Activated T-helper 17 cell treated with anti-CD3 and anti-CD28 coated beads, Interleukin-2, amount 50 U/mL, for 72 hours (primary cell): ENCODE measurements around the gene INMT. TPM values are rescaled to one million over a fixed set of nuclear protein-coding genes. Genes with fewer than 3 reads are reported as not detected.
A peak's percentile ranks its signal among the peaks of the same experiment; 100 is the strongest.
"Not testable (repeated sequence)": the region's sequence is repeated elsewhere in the genome, so short reads cannot be mapped to it uniquely, and the experiment has no call there.

Source experiments
- ATAC-seq: fragments of 150-1000 bp; cut with Tn5 transposase; replicated peaks from 2 replicates; pipeline ENCODE4 v1.10.0; 2021; ENCODE audit warnings: mild to moderate bottlenecking, moderate library complexity
- H3K27ac Mint-ChIP-seq: one replicate; pipeline ENCODE4 v1.8.0; 2022; ENCODE audit warnings: mixed read lengths
- H3K27me3 Mint-ChIP-seq: one replicate; pipeline ENCODE4 v1.8.0; 2022; ENCODE audit warnings: mixed read lengths
- H3K36me3 Mint-ChIP-seq: one replicate; pipeline ENCODE4 v1.8.0; 2022; ENCODE audit warnings: low read depth, mild to moderate bottlenecking, mixed read lengths
- H3K4me1 Mint-ChIP-seq: one replicate; pipeline ENCODE4 v1.8.0; 2022; ENCODE audit warnings: mixed read lengths
- H3K4me3 Mint-ChIP-seq: one replicate; pipeline ENCODE4 v1.8.0; 2022; ENCODE audit warnings: mild to moderate bottlenecking, mixed read lengths
- H3K9me3 Mint-ChIP-seq: one replicate; pipeline ENCODE4 v1.8.0; 2022; ENCODE audit warnings: mixed read lengths
- total RNA-seq, 2 donors: library from RNA; stranded (reverse); gene quantifications; one replicate each; pipeline ENCODE4 v1.2.3, GENCODE V29; 2022

INMT gene
- total RNA-seq, 2 donors from 2014 or later = 0.21 TPM; not detected in 1

DNA sequence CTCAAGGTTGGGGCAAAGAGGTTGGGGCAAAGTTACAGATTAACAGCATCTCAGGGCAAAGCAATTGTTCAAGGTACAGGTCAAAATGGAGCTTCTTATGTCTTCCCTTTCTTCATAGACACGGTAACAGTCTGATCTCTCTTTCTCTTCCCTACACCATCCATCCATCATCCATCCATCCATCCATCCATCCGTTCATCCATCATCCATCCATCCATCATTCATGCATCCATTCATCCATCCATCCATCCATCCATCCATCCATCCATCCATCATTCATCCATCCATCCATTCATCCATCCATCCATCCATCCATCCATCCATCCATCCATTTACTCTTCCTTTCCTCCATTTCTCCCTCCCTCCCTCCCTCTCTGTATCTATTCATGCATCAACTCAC lies 32.5 kb upstream of the INMT start:
- H3K36me3 Mint-ChIP-seq = peaks cover 19% of the 10 kb centered on the region
- H3K4me1 Mint-ChIP-seq, H3K4me3 Mint-ChIP-seq, H3K27me3 Mint-ChIP-seq, H3K27ac Mint-ChIP-seq, ATAC-seq: not testable (repeated sequence)
- H3K9me3 Mint-ChIP-seq = peaks cover 19% of the 10 kb centered on the region

DNA sequence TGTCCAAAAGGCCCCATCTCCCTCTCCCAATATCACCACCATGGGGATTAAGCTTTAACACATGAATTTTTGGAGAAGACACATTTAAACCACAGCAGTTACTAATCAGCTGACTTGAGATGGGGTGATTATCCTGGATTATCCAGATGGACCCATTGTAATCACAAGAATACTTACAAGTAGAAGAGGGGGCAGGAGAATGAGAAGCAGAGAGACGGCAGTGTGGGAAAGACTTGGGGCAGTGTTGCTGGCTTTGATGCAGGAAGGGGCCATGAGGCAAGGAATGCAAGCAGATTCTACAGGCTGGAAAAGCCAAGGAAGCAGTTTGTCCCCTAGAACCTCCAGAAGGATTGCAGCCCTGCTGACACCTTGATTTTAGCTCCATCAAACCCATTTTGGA lies 30.7 kb upstream of the INMT start:
- Mint-ChIP-seq H3K36me3 (peaks cover 19% of the 10 kb centered on the region), H3K27me3 (no peaks in the 10 kb centered on the region), H3K9me3 (peaks cover 19% of the 10 kb centered on the region), H3K4me1 (no peaks in the 10 kb centered on the region), H3K27ac (no peak overlapping the region), H3K4me3 (no peak overlapping the region)
- no peak for ATAC-seq

DNA sequence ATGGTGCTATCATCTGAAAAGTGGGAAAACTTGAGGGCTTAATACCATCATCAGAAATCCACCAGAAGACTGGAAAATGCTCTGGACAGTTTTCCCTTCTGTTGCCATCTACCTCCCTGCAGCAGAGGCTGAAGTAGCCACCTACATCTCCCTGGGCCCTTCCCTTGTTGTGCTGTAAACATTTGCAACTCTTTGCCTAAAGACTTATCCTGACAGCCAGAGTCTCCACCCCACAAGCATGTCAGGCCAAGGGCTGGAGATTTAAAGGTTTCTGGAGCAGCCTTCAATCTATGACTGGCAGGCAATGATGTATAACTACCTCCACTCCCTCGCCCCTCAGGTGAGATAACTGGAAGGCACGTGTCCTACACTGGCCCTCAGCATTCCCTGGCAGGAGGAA lies 29.7 kb upstream of the INMT start:
- ATAC-seq = no peak
- H3K9me3 Mint-ChIP-seq = peaks cover 15% of the 10 kb centered on the region
- H3K4me3 Mint-ChIP-seq = no peak overlapping the region
- H3K27me3 Mint-ChIP-seq = no peaks in the 10 kb centered on the region
- no peak overlapping the region for H3K27ac Mint-ChIP-seq
- peaks cover 6% of the 10 kb centered on the region for H3K4me1 Mint-ChIP-seq
- peaks cover 17% of the 10 kb centered on the region for H3K36me3 Mint-ChIP-seq

DNA sequence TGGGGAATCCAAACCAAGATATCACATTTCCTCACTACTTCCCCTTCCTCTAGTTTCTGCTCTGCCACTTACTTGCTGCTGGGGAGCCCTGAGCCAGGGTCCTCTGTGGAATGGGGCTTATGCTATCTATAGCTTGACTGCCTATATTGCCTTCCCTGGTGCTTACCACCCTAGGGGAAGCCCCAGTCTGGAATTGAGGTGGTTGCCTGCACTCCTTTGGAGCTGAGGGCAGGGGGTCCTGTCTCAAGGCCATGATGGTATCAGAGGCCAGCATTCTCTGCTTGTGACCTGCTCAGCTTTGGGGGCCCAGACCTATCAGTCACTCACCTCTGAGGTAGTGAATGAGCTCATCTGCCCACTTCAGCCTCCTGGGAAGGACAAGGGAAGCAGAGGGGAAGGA lies 29.3 kb upstream of the INMT start:
- Mint-ChIP-seq H3K36me3 (peaks cover 14% of the 10 kb centered on the region), H3K4me1 (peaks cover 8% of the 10 kb centered on the region), H3K27me3 (no peaks in the 10 kb centered on the region), H3K27ac (no peak overlapping the region), H3K4me3 (no peak overlapping the region), H3K9me3 (peaks cover 13% of the 10 kb centered on the region)
- ATAC-seq = no peak

DNA sequence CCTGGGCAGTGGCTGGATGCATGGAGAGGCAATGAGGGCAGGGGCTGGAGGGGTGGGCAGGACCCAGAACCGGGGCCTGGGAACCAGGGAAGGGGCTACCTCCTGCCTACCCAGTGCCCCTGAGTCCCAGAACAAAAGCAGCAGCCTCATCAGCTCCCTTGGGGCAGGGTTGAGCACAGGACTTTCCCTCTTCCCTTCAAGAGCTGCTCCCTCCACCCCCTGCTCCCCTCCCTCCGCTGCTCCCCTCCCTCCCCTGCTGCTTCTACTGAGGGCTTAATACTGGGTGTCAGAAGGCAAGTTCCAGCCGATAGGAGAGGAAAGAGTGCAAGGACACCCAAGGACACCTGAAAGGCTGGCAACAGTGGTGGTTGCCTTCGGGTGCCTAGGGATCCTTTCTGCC lies 28.2 kb upstream of the INMT start:
- ATAC-seq = no peak
- peaks cover 12% of the 10 kb centered on the region for H3K4me1 Mint-ChIP-seq
- no peaks in the 10 kb centered on the region for H3K27me3 Mint-ChIP-seq
- H3K4me3 Mint-ChIP-seq = no peak overlapping the region
- peaks cover 8% of the 10 kb centered on the region for H3K9me3 Mint-ChIP-seq
- H3K27ac Mint-ChIP-seq = no peak overlapping the region
- peaks cover 4% of the 10 kb centered on the region for H3K36me3 Mint-ChIP-seq

DNA sequence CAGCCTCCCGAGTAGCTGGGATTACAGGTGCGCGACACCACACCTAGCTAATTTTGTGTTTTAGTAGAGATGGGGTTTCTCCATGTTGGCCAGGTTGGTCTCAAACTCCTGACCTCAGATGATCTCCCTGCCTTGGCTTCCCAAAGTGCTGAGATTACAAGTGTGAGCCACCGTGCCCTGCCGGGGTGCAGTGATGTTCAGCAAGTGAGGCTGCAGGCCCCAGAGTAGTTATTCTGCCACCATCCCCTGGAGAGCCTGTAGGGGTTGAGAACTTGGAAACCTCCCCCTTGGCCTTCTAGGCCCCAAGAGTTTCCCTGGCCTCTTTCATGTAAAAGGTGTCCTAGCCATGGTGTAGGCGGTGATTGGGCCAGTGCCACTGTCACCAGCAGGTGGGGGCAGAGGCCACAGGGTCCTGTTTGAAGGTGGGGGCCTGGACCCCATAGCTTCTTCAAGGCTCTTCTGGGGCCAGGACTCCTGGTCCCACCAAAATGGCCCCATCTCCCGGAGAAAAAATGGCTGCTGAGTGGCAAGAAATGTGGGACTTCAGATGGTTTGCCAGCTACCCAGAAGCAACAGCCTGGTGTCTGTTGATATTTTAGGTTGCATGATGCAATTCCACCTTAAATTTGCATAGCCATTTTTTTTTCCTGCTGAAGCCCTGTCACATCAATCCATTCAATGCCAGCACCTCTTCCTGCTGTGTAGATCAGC lies 25.5 kb upstream of the INMT start:
- H3K27me3 Mint-ChIP-seq = no peaks in the 10 kb centered on the region
- H3K27ac Mint-ChIP-seq = peak overlapping the region; percentile 75
- H3K4me1 Mint-ChIP-seq = peaks cover 12% of the 10 kb centered on the region
- no peaks in the 10 kb centered on the region for H3K36me3 Mint-ChIP-seq
- H3K9me3 Mint-ChIP-seq = no peaks in the 10 kb centered on the region
- H3K4me3 Mint-ChIP-seq = peak overlapping the region; percentile 64
- ATAC-seq = peak; percentile 11

DNA sequence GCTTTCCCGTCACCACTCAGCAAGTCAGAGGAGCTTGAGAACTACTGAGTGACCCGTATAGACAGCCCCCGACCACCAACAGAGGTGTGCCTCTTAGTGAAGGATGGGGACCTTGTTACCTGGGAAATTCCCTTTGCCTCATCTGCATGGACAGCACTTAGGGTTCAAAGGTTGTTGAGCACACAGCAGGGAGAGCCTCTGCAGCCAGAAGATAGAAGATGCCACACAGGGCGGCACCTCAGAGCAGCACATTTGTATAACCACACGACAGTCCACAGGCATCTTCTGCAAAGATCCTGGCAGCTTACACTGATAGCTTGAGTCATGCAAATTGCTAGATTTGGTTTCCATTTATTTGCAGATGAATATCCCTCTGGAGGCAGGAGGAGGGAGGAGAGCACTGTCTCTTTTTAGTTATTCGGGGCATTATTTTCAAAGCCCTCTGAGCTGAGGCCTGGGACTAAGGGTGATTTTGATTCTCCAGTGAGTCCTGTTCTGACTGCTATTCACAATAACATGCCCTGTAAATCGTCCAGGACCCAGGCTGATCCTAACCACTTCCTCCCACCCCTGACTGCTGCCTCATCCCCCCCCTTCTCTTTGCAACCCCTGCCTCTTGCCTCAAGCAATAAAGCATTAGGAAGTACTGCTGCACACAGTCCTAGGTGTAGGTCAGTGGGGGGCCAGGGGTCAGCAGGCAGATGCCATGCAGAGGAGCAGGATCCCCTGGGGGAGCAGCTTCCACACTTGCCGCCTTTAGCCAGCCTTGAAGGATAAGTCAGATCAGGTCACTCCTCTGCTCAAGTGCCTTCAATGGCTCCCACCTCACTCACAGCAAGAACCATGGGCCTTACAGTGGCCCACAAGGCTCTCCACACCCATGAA lies 24.6 kb upstream of the INMT start:
- H3K9me3 Mint-ChIP-seq = no peaks in the 10 kb centered on the region
- peak overlapping the region; percentile 75 for H3K27ac Mint-ChIP-seq
- H3K36me3 Mint-ChIP-seq = no peaks in the 10 kb centered on the region
- no peaks in the 10 kb centered on the region for H3K27me3 Mint-ChIP-seq
- H3K4me1 Mint-ChIP-seq = peaks cover 12% of the 10 kb centered on the region
- peak overlapping the region; percentile 64 for H3K4me3 Mint-ChIP-seq
- ATAC-seq = peak; percentile 79

DNA sequence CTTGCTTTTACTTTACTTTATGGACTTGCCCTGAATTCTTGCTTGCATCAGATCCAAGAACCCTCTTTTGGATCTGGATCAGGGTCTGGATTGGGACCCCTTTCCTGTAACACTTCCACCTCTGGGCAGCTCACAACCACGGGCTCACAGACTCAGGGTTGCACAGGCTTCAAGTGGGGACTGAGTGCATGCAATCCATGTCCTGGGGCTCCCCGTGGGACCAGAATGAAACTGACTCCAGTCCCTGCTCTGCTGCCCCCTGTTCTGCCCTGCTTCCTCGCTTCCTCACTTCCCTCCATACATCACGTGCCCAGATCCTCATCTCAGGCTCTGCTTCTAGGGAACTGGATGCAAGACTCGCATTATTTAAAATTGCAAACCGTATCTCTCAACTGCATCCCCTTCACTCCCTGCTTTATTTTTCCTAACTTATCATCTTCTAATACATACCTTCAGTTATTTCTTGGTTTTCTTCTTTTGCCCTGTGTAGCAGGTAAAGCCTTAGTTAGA lies 23.3 kb upstream of the INMT start:
- Mint-ChIP-seq H3K36me3 (no peaks in the 10 kb centered on the region), H3K27me3 (no peaks in the 10 kb centered on the region), H3K4me1 (peaks cover 16% of the 10 kb centered on the region), H3K9me3 (no peaks in the 10 kb centered on the region), H3K27ac (no peak overlapping the region), H3K4me3 (no peak overlapping the region)
- no peak for ATAC-seq

DNA sequence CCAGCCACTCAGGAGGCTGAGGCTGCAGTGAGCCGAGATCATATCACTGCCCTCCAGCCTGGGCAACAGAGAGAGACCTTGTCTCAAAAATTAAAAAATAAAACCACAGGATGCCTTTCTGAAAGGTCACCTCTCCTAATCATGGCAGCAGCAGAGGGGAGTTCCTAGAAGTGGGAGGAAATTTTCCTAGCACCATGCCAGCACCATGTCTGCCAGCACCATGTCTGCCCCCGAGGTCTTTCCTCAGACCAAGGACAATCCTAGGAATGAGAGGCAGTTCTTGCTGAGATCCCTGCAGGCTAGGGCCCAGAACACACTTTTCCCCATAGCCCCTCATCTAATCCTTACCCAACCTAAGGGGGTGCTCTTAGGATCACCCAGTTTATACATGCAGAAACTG lies 22.3 kb upstream of the INMT start:
- Mint-ChIP-seq H3K9me3 (no peaks in the 10 kb centered on the region), H3K36me3 (no peaks in the 10 kb centered on the region), H3K27me3 (no peaks in the 10 kb centered on the region), H3K4me3 (no peak overlapping the region), H3K4me1 (peaks cover 18% of the 10 kb centered on the region), H3K27ac (no peak overlapping the region)
- no peak for ATAC-seq

DNA sequence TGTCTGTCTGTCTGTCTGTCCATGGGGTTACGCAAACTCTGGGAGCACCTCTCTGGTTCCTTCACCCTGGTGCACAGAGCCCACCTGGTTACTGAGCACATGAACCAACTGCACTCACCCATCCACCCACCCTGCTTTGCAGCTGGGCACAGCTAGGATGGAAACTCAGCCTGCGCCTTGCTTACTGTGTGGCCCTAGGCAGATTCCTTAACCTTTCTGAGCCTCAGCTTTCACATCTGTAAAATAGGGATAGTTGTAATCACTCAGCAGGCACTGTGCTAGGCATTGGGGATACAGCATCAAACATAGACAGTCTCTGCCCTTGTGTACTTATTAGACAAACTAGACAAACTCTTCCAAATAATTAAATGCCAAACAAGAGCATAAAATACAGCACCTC lies 21.8 kb upstream of the INMT start:
- Mint-ChIP-seq H3K36me3 (no peaks in the 10 kb centered on the region), H3K4me1 (peaks cover 22% of the 10 kb centered on the region), H3K27ac (no peak overlapping the region), H3K27me3 (no peaks in the 10 kb centered on the region), H3K4me3 (no peak overlapping the region), H3K9me3 (no peaks in the 10 kb centered on the region)
- no peak for ATAC-seq

DNA sequence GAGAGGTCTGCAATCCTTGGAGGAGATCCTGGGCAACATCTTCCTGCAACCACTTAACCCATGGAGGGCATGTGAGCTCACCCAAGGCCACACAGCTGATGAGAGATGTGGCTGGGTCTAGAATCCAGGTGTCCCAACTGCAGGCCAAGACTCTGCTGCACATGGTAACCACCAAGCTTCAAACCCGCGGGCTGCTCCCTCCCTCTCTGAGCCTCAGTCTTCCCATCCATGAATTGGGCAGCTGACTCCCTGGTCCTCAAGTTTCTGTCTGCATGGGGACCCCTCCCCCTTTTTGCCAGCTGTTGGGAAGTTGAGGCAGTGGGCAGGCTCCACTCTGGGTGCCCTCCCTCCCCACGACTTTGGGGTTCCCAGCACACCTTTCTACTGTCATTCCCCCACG lies 20.9 kb upstream of the INMT start:
- ATAC-seq = no peak
- Mint-ChIP-seq H3K9me3 (no peaks in the 10 kb centered on the region), H3K4me3 (no peak overlapping the region), H3K27me3 (no peaks in the 10 kb centered on the region), H3K36me3 (no peaks in the 10 kb centered on the region), H3K4me1 (peaks cover 23% of the 10 kb centered on the region), H3K27ac (no peak overlapping the region)

DNA sequence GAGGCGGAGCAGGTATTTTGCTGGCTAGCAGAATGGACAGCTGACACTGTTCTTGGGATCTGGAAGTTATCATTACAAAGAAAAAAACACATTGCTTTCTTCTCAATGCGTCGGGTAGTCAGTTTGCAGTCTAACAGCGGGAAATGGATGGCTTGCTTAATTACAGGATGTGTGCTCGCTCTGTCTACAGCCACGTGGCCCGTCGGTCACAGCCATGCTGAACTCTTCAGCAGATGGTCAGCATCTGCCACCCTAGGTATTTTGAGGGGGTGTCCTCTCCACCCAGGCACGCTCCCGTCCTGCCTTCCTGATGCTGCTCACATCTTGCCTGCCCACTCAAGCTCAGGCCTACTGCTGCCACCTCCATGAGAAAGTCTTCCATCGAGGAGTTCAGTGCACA lies 20.4 kb upstream of the INMT start:
- H3K4me3 Mint-ChIP-seq = no peak overlapping the region
- ATAC-seq = no peak
- no peak overlapping the region for H3K27ac Mint-ChIP-seq

DNA sequence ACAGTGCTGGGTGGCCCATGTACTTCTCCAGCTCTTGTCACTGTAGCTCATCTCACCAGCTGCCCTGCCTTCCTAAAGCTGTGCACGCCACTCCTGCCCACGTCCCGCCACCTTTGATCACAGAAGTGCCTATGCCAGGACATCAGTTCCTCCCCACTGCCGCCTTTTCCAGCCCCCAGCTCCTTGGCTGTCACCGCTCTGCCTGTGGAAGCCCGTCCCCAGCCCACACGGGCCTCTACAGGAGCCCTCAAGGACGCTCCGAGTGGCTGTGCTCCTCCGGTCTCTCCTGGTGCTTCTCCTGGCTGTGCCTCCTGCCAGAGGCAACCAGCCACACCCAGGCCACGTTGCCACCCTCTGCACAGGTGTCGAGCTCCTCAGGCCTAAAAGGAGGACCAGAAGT lies 19.3 kb upstream of the INMT start:
- Mint-ChIP-seq H3K4me3 (no peak overlapping the region), H3K9me3 (no peaks in the 10 kb centered on the region), H3K36me3 (no peaks in the 10 kb centered on the region), H3K27me3 (no peaks in the 10 kb centered on the region), H3K27ac (no peak overlapping the region), H3K4me1 (peaks cover 21% of the 10 kb centered on the region)
- ATAC-seq = no peak

More for the DNA sequence above, 20.4 kb upstream of the INMT start:
- Mint-ChIP-seq H3K4me1 (peaks cover 23% of the 10 kb centered on the region), H3K27me3 (no peaks in the 10 kb centered on the region), H3K9me3 (no peaks in the 10 kb centered on the region), H3K36me3 (no peaks in the 10 kb centered on the region)

DNA sequence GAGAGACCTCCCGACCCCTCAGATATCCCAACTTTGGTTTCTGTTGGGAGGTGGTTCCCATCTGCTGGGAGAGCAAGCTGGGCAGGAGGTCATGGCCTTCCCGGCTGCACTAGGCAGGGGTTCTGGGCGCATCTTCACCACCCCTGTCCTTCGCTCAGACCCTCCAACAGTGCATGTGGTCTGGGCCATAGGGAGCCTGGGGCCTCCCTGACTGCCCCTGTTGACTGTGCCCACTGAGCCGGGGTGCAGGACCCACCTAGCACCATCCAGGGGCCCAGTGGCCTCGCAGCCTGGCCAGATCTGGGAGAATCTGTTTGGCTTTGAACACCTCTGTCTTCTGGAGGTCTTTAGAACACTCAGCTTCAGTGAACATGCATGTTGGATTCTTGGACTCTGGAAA lies 18.7 kb upstream of the INMT start:
- H3K4me1 Mint-ChIP-seq = peaks cover 19% of the 10 kb centered on the region
- no peak for ATAC-seq
- no peak overlapping the region for H3K27ac Mint-ChIP-seq
- no peaks in the 10 kb centered on the region for H3K27me3 Mint-ChIP-seq
- no peak overlapping the region for H3K4me3 Mint-ChIP-seq
- H3K9me3 Mint-ChIP-seq = no peaks in the 10 kb centered on the region
- H3K36me3 Mint-ChIP-seq = no peaks in the 10 kb centered on the region

DNA sequence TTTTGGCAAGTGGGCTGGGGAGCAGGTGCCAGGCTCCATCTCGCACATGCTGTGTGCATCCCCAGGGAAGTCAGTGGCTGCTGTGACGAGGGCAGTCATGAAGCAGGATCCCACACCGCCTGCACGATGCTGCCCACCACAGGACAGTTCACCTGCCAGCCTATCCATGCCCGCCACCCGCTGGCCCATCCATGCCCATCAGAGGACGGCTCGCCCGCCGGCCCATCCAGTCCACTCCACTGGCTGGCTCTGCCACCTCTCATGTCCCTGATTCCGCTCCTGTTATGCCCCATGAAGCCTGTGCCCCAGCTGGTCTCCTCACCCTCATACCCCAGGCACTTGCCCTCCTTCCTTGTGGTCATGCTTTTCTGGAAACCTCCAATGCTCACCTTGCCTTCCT lies 18.2 kb upstream of the INMT start:
- no peak for ATAC-seq
- Mint-ChIP-seq H3K27me3 (no peaks in the 10 kb centered on the region), H3K9me3 (no peaks in the 10 kb centered on the region), H3K27ac (no peak overlapping the region), H3K36me3 (no peaks in the 10 kb centered on the region), H3K4me3 (no peak overlapping the region), H3K4me1 (peaks cover 24% of the 10 kb centered on the region)
